Heart right ventricle (tissue), 16 donors: ENCODE results near the gene GNE. TPM values are rescaled to one million over a fixed set of nuclear protein-coding genes. Genes with fewer than 3 reads are reported as not detected.
A peak's percentile ranks its signal among the peaks of the same experiment; 100 is the strongest.

ENCODE experiments used
- ATAC-seq, 8 donors: fragments of 200-7000 bp; cut with Tn5 transposase; one replicate each; pipeline ENCODE4 v1.9.1; 2020; ENCODE audit warnings: mild to moderate bottlenecking in 8 of 8, moderate library complexity in 8 of 8, moderate number of reproducible peaks in 1 of 8
- DNase-seq, 2 donors: peaks; one replicate each; pipeline ENCODE4 v3.0.0-alpha.2; 2020
- H3K27ac ChIP-seq, 10 donors: fragments of 200-600 bp; sonication (generic) in 2 of 10; one replicate each; pipeline versions ENCODE4 v1.5.0 to v1.8.0; 2020 to 2022; ENCODE audit warnings: mild to moderate bottlenecking in 3 of 10
- H3K27me3 ChIP-seq, 7 donors: fragments of 200-600 bp; one replicate each; pipeline ENCODE4 v1.8.0; 2021 to 2022; ENCODE audit warnings: mild to moderate bottlenecking in 2 of 7
- H3K36me3 ChIP-seq, 9 donors: fragments of 200-600 bp; sonication (generic) in 1 of 9; one replicate each; pipeline versions ENCODE4 v1.5.0 to v1.8.0; 2020 to 2022; ENCODE audit warnings: mild to moderate bottlenecking in 2 of 9
- H3K4me1 ChIP-seq, 9 donors: fragments of 200-600 bp; sonication (generic) in 1 of 9; one replicate each; pipeline versions ENCODE4 v1.5.0 to v1.8.0; 2020 to 2022; ENCODE audit warnings: mild to moderate bottlenecking in 4 of 9
- H3K4me3 ChIP-seq, 10 donors: fragments of 200-600 bp; sonication (generic) in 2 of 10; one replicate each; pipeline versions ENCODE4 v1.5.0 to v1.8.0; 2020 to 2022; ENCODE audit warnings: mild to moderate bottlenecking in 7 of 10, moderate library complexity in 2 of 10
- H3K9me3 ChIP-seq, 11 donors: fragments of 200-600 bp in 10 of 11; sonication (generic) in 2 of 11; one replicate each; pipeline versions ENCODE4 v1.5.0 to v1.8.0; 2013 to 2022; ENCODE audit warnings: mild to moderate bottlenecking in 2 of 11, control low read depth in 1 of 11, moderate library complexity in 1 of 11
- CTCF ChIP-seq, 9 donors: fragments of 200-600 bp; sonication (generic) in 2 of 9; IDR thresholded peaks; one replicate each; pipeline versions ENCODE4 v1.5.0 to v1.8.0; 2021 to 2022; ENCODE audit warnings: antibody characterized with exemption in 9 of 9, mild to moderate bottlenecking in 5 of 9, moderate library complexity in 1 of 9
- WGBS, 2 donors: extraction: QIAGEN DNeasy Blood & Tissue Kit; methylation state at CpG; one replicate each; pipeline ENCODE4 v1.1.7; 2013; ENCODE audit warnings: inconsistent platforms in 1 of 2; 5-methylcytosine and 5-hydroxymethylcytosine counted together
- intact Hi-C, 10 donors: fragments of 100-400 bp; cut with DNase I; formaldehyde crosslinking; loops; one replicate each; pipeline versions ENCODE4 v1.11.1 to v1.14.2; 2022
- polyA plus RNA-seq, 2 donors: library from polyadenylated mRNA; stranded (reverse); fragments of 200-250 nt; gene quantifications; one replicate each; pipeline ENCODE4 v1.2.3, GENCODE V29; 2013
- total RNA-seq, 10 donors: library from RNA; stranded (reverse); fragmentation: NEBNext Ultra II Directional in 3 of 10; extraction: Animal tissue kit (Norgen Biotek cat#: 25700) in 3 of 10; gene quantifications; one replicate each; pipeline versions ENCODE4 v1.2.1 to v1.2.4, GENCODE V29; 2021 to 2023
- donor health status: Arrhythmogenic right ventricular cardiomyopathy.
- donor health status: ischemic (EF 13 %, LVEDD 7.1; RV severe dilation, severe dysfunction).
- donor health status: healthy with polysubstance abuse.
- donor health status: DM: no; HTN: yes; CAD: no.
- donor health status: DM: no; HTN: no; CAD: no.
- donor health status: ischemic (EF 25% LVEDD 6.9; RV normal size, moderate dysfunction).
- donor health status: ischemic (EF 25% LVEDD 5.7; RV mildly dilated, moderate dysfunction).
- donor health status: healthy.
- donor health status: DM: yes; HTN: yes; CAD: no.
- donor health status: Ischemic cardiomyopathy.
- donor health status: ischemic (EF 35%, LVEDD 5.7; RV mildly dilated, moderate dysfunction).
- donor health status: nonischemic (EF 11% LVEDD 7.7; RV severe dilation, severe dysfunction).
- donor health status: DM: yes; HTN: yes; CAD: no.
- donor health status: PGD.
- donor health status: ischemic (EF 29% LVEDD 5.4; RV normal size, mild dysfunction).
- donor health status: nonischemic (EF 23%, LVEDD 6.1; RV moderate dilation, normal function).

The GNE gene
- total and polyA plus RNA-seq, 12 donors = 4.0 to 14.9 (median 12.1) TPM

DNA sequence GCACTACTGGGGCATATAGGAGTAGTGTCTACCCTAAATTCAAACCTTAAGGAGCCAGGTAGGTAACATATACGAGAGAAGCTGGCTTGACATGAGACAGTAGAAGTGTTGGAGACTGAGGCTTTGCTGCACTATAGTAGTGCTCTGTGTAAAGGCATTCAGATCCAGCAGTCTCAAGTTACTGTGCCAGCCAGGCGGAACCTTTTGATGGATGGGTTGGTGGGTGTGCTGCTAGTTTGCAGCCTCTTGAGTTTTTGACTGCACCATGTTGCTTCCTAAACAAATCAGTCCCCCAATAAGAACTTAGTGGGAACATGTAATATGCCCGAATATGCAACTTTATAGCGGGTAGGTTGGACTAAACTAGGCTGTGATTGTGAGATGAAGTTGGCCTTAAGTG lies 66.1 kb downstream of the GNE start:
- peak overlapping the region in 3 of 10 donors; percentile 88 to 91 (median 88) for H3K27ac ChIP-seq

DNA sequence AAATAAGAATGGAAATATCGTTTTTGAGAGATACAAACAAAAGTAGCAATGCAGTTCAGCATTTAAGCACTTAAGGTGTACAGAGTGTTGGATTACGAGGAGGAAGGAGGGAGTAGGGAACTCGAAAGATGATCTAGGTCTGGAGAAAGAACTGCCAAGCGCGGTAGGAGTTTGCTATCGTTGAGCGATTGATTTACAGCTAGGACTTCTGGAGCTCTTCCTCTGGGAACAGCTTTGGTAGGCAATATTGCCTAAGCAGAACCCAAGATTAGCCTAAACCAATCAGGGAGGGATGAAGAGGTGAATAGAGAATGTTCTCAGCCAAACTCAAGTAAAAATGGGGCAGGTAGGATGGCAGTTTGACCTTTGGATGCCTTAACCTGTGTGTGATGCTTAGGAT lies 66.6 kb downstream of the GNE start:
- DNase-seq (no peak), ATAC-seq (no peak)
- Histone ChIP-seq H3K36me3 (peaks cover 0 to 28% (median 0%) of the 10 kb centered on the region in 9 donors), H3K27me3 (no peaks in the 10 kb centered on the region), H3K4me1 (peaks cover 12 to 45% (median 38%) of the 10 kb centered on the region in 9 donors), H3K4me3 (peak overlapping the region; percentile 64 to 97 (median 85)), H3K27ac (peak overlapping the region in 7 of 10 donors; percentile 88 to 95 (median 91)), H3K9me3 (no peaks in the 10 kb centered on the region)
- intact Hi-C loops = loop anchor here in 6 of 10 donors (2.0 to 10.0 kb wide), 6 partner anchors 66 to 371 kb away; partner anchors contain the start of gene GNE (in 2 of the 6)
- TF ChIP-seq CTCF (IDR thresholded peaks at IDR 0.05) = no peak
- 0% methylated on average over 7 of the region's 7 CpGs for WGBS, 2 donors

More for the DNA sequence above, 66.1 kb downstream of the GNE start:
- intact Hi-C loops = loop anchor here in 5 of 10 donors (5.0 to 10.0 kb wide), 4 partner anchors 65 to 370 kb away; partner anchors contain the start of gene GNE (in 1 of the 5)
- Histone ChIP-seq H3K9me3 (no peaks in the 10 kb centered on the region), H3K4me1 (peaks cover 12 to 46% (median 38%) of the 10 kb centered on the region in 9 donors), H3K4me3 (peak overlapping the region; percentile 64 to 97 (median 85)), H3K27me3 (no peaks in the 10 kb centered on the region), H3K36me3 (peaks cover 0 to 33% (median 0%) of the 10 kb centered on the region in 9 donors)
- no peak for ATAC-seq
- no peak for DNase-seq
- no peak for TF ChIP-seq CTCF (IDR thresholded peaks at IDR 0.05)
- 73 to 76% methylated on average over 4 of the region's 4 CpGs for WGBS, 2 donors

- intact Hi-C loops = loop anchor here in 6 of 10 donors (2.0 to 10.0 kb wide), 6 partner anchors 66 to 371 kb away; partner anchors contain the start of gene GNE (in 2 of the 6)
- ATAC-seq = peak in 2 of 8 donors; percentile 4 to 7
- Histone ChIP-seq H3K36me3 (peaks cover 0 to 24% (median 0%) of the 10 kb centered on the region in 9 donors), H3K27ac (peak overlapping the region; percentile 37 to 95 (median 88)), H3K4me1 (peaks cover 12 to 45% (median 38%) of the 10 kb centered on the region in 9 donors), H3K9me3 (no peaks in the 10 kb centered on the region), H3K4me3 (peak overlapping the region; percentile 64 to 97 (median 85)), H3K27me3 (no peaks in the 10 kb centered on the region)
- DNase-seq = peak in 1 of 2 donors; percentile 30
- TF ChIP-seq CTCF (IDR thresholded peaks at IDR 0.05) = no peak
- 0 to 1% methylated on average over 18 of the region's 18 CpGs for WGBS, 2 donors
These were observed 67.0 kb downstream of the GNE start for GRCh38 chr9:36191290-36191645.

DNA sequence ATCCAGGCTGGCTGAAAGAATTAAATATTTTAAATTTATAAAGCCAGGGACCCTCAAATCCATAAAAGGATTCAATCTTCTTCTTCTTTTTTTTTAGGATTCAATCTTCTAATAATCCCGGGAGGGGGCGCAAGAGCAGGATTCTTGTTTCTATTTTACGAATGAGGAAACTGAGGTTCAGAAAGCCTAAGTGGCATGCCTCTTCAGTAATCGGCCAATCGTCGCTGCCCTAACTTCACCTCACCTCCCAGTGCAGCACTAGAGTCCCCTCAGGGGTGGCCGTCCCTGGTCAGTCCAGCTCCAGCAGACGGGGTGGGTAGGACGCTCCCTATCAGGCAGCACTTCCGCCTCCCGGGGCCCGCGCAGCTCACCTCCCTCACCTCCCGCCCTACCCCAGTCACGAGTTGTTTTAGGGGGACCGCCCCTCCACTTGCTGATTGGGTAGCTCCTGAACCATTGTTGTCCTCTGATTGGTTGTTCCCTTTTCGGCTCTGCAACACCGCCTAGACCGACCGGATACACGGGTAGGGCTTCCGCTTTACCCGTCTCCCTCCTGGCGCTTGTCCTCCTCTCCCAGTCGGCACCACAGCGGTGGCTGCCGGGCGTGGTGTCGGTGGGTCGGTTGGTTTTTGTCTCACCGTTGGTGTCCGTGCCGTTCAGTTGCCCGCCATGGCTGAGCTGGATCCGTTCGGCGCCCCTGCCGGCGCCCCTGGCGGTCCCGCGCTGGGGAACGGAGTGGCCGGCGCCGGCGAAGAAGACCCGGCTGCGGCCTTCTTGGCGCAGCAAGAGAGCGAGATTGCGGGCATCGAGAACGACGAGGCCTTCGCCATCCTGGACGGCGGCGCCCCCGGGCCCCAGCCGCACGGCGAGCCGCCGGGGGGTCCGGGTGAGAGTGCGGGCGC lies 67.6 kb downstream of the GNE start, which contains the start of gene CLTA:
TSS of gene CLTA (plus strand) at position 534 of the 902 bp plus-strand sequence. CDS start at position 670, 136 bp downstream.
- TF ChIP-seq CTCF (IDR thresholded peaks at IDR 0.05) = peak in 8 of 9 donors; percentile 40 to 72 (median 58)
- DNase-seq = peak; percentile 92 to 98
- Histone ChIP-seq H3K4me1 (peaks cover 12 to 45% (median 38%) of the 10 kb centered on the region in 9 donors), H3K4me3 (peak within 1 kb of the TSS; percentile 64 to 97 (median 85)), H3K9me3 (no peaks in the 10 kb centered on the region), H3K27ac (peak within 1 kb of the TSS; percentile 48 to 95 (median 88)), H3K27me3 (no peaks in the 10 kb centered on the region), H3K36me3 (peaks cover 0 to 17% (median 0%) of the 10 kb centered on the region in 9 donors)
- intact Hi-C loops = loop anchor here in 6 of 10 donors (2.0 to 10.0 kb wide), 6 partner anchors 67 to 372 kb away; partner anchors contain the start of gene GNE (in 2 of the 6)
- peak; percentile 99 to 100 (median 99) for ATAC-seq
- WGBS, 2 donors = 0% methylated on average over 66 to 68 of the region's 68 CpGs
